BLaER1 (cell line): ENCODE measurements around the gene CMIP.

Experiments used
- H3K27ac ChIP-seq: shearing (Covaris generic); formaldehyde crosslinking; 2 replicates; pipeline ENCODE4 v1.8.1; 2022
- H3K27me3 ChIP-seq: shearing (Covaris generic); formaldehyde crosslinking; 2 replicates; pipeline ENCODE4 v1.8.1; 2022
- H3K36me3 ChIP-seq: shearing (Covaris generic); formaldehyde crosslinking; 2 replicates; pipeline ENCODE4 v1.8.1; 2022
- H3K4me1 ChIP-seq: shearing (Covaris generic); formaldehyde crosslinking; 2 replicates; pipeline ENCODE4 v1.8.1; 2022
- H3K4me2 ChIP-seq: shearing (Covaris generic); formaldehyde crosslinking; 2 replicates; pipeline ENCODE4 v1.8.1; 2022
- H3K4me3 ChIP-seq: shearing (Covaris generic); formaldehyde crosslinking; 2 replicates; pipeline ENCODE4 v1.8.1; 2022
- H3K9ac ChIP-seq: shearing (Covaris generic); formaldehyde crosslinking; 2 replicates; pipeline ENCODE4 v1.8.1; 2022
- H3K9me3 ChIP-seq: shearing (Covaris generic); formaldehyde crosslinking; 2 replicates; pipeline ENCODE4 v1.8.1; 2022
- H4K20me1 ChIP-seq: shearing (Covaris generic); formaldehyde crosslinking; 2 replicates; pipeline ENCODE4 v1.8.1; 2022
- Cebpa-rat ChIP-seq: shearing (Covaris generic); IDR thresholded peaks from 2 replicates; pipeline ENCODE4 v1.8.1; 2022

Gene CMIP

DNA sequence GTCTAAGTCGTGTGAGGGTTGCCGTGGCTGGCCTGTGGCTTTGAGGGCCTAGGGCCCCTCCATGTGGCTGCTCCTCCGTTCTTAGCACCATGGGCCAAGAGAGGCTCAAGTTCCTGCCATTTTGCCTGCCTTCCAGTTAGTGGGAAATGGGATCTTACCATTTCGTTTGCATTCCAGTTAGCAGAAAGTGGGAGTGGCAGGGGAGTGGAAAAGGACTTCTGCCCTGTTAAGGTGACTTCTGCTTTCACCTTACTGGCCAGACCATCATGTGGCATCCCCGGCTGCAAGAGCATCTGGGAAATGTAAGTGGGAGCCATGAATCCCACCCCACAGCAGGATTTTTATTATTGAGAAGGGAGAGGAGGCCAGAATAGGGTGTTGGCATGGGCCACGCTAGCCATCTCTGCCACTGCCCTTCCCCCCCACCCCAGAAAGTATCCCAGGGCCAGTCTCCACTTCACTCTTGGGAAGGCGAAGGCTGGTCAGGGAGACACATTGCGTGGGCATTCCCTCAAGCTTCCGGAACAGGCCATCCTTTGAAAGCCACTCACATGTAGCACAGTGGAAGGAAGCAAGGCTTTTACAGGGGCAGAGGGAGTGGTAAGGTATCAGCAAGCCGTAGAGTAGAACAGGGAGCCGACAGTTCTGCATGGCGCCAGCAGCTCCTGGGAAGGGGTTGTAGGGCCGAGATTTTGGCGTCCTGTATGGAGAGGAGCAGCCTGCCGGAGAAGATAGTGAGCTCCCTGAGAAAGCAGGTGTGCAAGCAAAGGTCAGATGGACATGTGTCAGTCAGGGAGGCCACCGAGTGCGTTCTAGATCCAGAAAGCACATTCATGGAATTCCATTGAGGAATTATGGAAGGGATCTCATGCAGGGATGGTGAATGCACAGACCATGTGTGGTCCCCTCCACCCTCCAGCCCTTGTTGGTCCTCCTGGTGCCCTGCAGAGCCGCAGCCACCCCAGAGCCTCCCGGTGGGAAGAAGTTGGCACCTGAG, 33.4 kb downstream of the CMIP start:
- peak overlapping the region; percentile 57 for H3K27ac ChIP-seq
- H3K4me3 ChIP-seq, result no peak overlapping the region
- H3K9ac ChIP-seq, result 0 out of 2 replicates have a peak overlapping the region, but pooled peaks have one; percentile 40
- no peak for TF ChIP-seq Cebpa-rat
- H3K4me1 ChIP-seq, result peaks cover 92% of the 10 kb centered on the region
- no peaks in the 10 kb centered on the region for H3K27me3 ChIP-seq
- H3K36me3 ChIP-seq, result peaks cover 49% of the 10 kb centered on the region
- peaks cover 100% of the 10 kb centered on the region for H4K20me1 ChIP-seq
- peaks cover 11% of the 10 kb centered on the region; the same call in 1 of the 2 replicates for H3K9me3 ChIP-seq
- H3K4me2 ChIP-seq, result peak overlapping the region; percentile 79

- peaks cover 100% of the 10 kb centered on the region for H4K20me1 ChIP-seq
- no peaks in the 10 kb centered on the region for H3K27me3 ChIP-seq
- H3K4me1 ChIP-seq, result peaks cover 92% of the 10 kb centered on the region
- H3K4me3 ChIP-seq, result no peak overlapping the region
- peak overlapping the region; percentile 79 for H3K4me2 ChIP-seq
- peak overlapping the region; percentile 57 for H3K27ac ChIP-seq
- H3K9me3 ChIP-seq, result peaks cover 11% of the 10 kb centered on the region; the same call in 1 of the 2 replicates
- TF ChIP-seq Cebpa-rat, result peak; percentile 7; the same call in 1 of the 2 replicates
- peaks cover 53% of the 10 kb centered on the region for H3K36me3 ChIP-seq
- H3K9ac ChIP-seq, result peak overlapping the region; percentile 40; the same call in 1 of the 2 replicates
These were observed 34.4 kb downstream of the CMIP start for GRCh38 chr16:81478876-81479511.

DNA sequence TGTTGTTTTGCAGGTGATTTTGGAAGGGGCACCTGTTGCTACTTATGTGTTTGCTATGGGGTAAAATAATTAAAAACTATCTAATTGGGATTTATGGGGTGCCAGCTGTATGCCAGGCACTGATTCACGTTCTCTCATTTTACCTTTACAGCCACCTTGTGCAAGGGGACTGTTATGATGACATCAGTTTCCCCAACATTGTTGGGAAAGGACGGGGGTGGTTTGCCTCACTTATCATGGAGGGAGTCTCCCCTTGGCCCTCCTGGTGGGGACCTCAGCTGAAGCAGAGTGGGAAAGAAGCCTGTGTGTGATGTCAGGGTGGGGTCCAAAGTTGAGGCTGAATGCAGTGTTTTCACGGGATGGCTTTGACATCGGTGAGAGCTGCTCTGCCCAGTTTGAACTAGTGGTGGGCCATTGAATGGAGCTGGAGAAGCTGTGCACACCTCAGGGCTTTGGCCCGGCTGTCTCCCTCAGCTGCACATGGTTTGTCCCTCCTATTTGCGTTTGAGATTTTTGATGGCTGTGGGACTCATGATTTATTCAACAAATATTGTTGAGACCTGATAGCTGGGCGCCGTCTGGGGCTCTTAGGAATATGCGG, 36.1 kb downstream of the CMIP start:
- H3K27ac ChIP-seq, result peak overlapping the region; percentile 52
- H3K36me3 ChIP-seq, result peaks cover 50% of the 10 kb centered on the region
- H4K20me1 ChIP-seq, result peaks cover 100% of the 10 kb centered on the region
- H3K4me1 ChIP-seq, result peaks cover 99% of the 10 kb centered on the region
- H3K4me2 ChIP-seq, result peak overlapping the region; percentile 79
- no peak for TF ChIP-seq Cebpa-rat
- H3K4me3 ChIP-seq, result no peak overlapping the region
- H3K27me3 ChIP-seq, result no peaks in the 10 kb centered on the region
- H3K9ac ChIP-seq, result peak overlapping the region; percentile 7; the same call in 1 of the 2 replicates
- H3K9me3 ChIP-seq, result peaks cover 8% of the 10 kb centered on the region; the same call in 1 of the 2 replicates

GRCh38 chr16:81481207-81481821, 36.7 kb downstream of the CMIP start:
- TF ChIP-seq Cebpa-rat, result no peak
- H3K9me3 ChIP-seq, result peaks cover 2% of the 10 kb centered on the region; the same call in 1 of the 2 replicates
- H3K4me1 ChIP-seq, result peaks cover 100% of the 10 kb centered on the region
- H3K4me3 ChIP-seq, result no peak overlapping the region
- H3K27ac ChIP-seq, result peak overlapping the region; percentile 71
- H3K9ac ChIP-seq, result peak overlapping the region; percentile 7; the same call in 1 of the 2 replicates
- peaks cover 50% of the 10 kb centered on the region for H3K36me3 ChIP-seq
- no peaks in the 10 kb centered on the region for H3K27me3 ChIP-seq
- H4K20me1 ChIP-seq, result peaks cover 100% of the 10 kb centered on the region
- peak overlapping the region; percentile 79 for H3K4me2 ChIP-seq

GRCh38 chr16:81482329-81483063, 37.9 kb downstream of the CMIP start:
- Histone ChIP-seq H3K4me1 (peaks cover 100% of the 10 kb centered on the region), H3K9ac (no peak overlapping the region), H3K9me3 (no peaks in the 10 kb centered on the region), H3K4me2 (peak overlapping the region; percentile 79), H3K27ac (peak overlapping the region; percentile 71), H3K27me3 (no peaks in the 10 kb centered on the region), H3K36me3 (peaks cover 44% of the 10 kb centered on the region), H3K4me3 (no peak overlapping the region), H4K20me1 (peaks cover 100% of the 10 kb centered on the region)
- no peak for TF ChIP-seq Cebpa-rat

GRCh38 chr16:81483064-81483969, 38.7 kb downstream of the CMIP start:
- no peaks in the 10 kb centered on the region for H3K9me3 ChIP-seq
- peaks cover 42% of the 10 kb centered on the region for H3K36me3 ChIP-seq
- peaks cover 100% of the 10 kb centered on the region for H3K4me1 ChIP-seq
- H3K9ac ChIP-seq, result no peak overlapping the region; the same call in 1 of the 2 replicates
- peak overlapping the region; percentile 71 for H3K27ac ChIP-seq
- peak; percentile 61; the same call in 1 of the 2 replicates for TF ChIP-seq Cebpa-rat
- no peaks in the 10 kb centered on the region for H3K27me3 ChIP-seq
- H4K20me1 ChIP-seq, result peaks cover 100% of the 10 kb centered on the region
- H3K4me3 ChIP-seq, result no peak overlapping the region
- H3K4me2 ChIP-seq, result peak overlapping the region; percentile 79

DNA sequence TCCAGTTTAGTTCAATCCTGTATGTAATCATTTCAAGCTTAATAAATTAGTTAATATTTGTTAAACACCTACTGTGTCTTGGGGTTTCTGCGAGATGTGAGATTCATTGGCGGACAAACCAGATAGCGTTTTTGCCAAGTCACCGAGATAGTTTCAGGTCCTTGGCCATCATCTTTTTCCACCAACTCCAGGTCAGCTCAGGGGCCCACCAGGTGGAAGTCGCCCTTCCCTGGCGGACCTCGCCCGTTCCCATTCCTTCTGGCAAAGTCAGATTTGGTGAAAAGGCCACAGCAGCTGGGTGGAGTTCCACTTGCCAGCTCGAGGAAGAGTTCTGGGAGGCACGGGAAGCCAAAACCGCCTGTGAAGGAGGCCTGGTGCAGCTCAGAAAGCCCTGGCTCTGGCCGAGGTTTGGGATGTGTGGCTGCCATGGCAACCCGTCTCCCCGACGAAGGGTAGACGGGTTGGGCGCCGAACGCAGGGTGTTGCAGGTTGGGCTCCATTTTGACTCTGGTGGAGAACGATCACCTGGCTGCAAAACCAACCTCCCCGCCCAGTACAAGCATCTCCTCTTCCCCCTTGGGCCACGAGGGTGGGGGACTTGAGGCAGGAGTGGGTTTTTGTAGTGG, 39.5 kb downstream of the CMIP start:
- no peak for TF ChIP-seq Cebpa-rat
- peaks cover 100% of the 10 kb centered on the region for H4K20me1 ChIP-seq
- no peak overlapping the region for H3K9ac ChIP-seq
- H3K4me2 ChIP-seq, result peak overlapping the region; percentile 79; the same call in 1 of the 2 replicates
- H3K27ac ChIP-seq, result peak overlapping the region; percentile 71; the same call in 1 of the 2 replicates
- no peaks in the 10 kb centered on the region for H3K27me3 ChIP-seq
- peaks cover 42% of the 10 kb centered on the region for H3K36me3 ChIP-seq
- no peaks in the 10 kb centered on the region for H3K9me3 ChIP-seq
- no peak overlapping the region for H3K4me3 ChIP-seq
- peaks cover 100% of the 10 kb centered on the region for H3K4me1 ChIP-seq
